Stimulated activated CD4-positive, alpha-beta T cell treated with anti-CD3 and anti-CD28 coated beads, Interleukin-15, amount 100 ng/mL, for 24 hours (primary cell): Measurements from ENCODE around the gene USP53.
"Not testable (repeated sequence)": the region's sequence is repeated elsewhere in the genome, so short reads cannot be mapped to it uniquely, and the experiment has no call there.

Experiments used
- DNase-seq: peaks from one replicate; pipeline ENCODE4 v3.0.0-alpha.2; 2020

The USP53 gene

DNA sequence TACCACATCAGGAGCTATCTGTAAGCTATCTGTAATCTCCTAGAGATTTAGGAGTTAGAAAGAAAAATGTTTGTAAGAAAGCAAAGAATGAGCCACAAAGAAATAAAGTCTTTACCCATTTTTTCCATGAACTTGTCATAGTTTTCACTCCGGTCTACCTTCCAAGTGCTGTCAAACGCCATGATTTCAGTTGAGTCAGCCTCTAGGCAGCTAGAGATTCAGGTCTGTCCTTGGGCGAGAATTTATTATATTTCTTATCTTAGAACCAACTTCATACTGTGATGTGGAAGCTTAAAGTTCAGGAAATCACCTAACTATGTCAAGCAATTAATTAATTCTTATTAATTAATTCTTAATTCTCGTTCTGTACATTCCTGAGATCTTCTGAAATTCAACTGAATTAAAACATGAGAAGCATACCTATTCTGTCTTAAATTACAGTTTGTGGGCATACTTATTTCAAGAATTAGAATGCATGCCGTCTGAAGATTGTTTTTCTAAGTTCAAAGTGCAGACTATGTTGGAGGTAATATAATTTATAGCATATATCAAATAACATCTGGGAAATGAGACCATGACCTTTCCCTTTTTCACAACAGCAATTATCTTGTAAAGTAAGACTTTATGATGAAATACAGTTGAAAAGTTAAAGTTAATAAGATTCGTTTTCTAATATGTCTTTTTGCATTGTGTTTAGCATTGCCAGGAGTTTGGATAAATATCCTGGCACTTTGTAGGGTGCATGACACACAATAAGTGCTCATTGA is 109.6 kb downstream of the USP53 start, which contains the start of gene FABP2:
TSS of gene FABP2 (minus strand) at position 218 of the 767 bp plus-strand sequence. CDS start at position 182, 36 bp downstream.
- no peak for DNase-seq

DNA sequence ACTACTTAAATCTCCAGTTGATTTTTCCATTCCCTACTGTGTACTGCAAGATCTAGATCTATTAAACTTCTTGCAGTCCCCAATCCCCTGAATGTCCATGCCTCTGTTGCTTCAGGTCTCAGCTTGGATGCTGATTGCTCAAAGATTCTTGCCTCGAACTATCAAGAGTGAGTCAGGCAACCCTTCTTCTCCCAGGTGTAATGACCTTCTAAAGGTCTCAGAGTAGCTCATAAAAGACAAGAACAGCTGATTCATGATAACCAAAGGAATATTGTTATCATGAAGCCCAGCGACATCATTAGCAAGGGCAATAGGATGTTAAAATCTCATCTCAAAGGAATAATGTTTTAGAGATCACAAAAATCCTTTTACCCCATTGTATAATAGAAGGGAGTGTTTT is 116.2 kb downstream of the USP53 start:
- no peak for DNase-seq

- no peak for DNase-seq
These were observed 117.5 kb downstream of the USP53 start for GRCh38 chr4:119329835-119330620.

DNA sequence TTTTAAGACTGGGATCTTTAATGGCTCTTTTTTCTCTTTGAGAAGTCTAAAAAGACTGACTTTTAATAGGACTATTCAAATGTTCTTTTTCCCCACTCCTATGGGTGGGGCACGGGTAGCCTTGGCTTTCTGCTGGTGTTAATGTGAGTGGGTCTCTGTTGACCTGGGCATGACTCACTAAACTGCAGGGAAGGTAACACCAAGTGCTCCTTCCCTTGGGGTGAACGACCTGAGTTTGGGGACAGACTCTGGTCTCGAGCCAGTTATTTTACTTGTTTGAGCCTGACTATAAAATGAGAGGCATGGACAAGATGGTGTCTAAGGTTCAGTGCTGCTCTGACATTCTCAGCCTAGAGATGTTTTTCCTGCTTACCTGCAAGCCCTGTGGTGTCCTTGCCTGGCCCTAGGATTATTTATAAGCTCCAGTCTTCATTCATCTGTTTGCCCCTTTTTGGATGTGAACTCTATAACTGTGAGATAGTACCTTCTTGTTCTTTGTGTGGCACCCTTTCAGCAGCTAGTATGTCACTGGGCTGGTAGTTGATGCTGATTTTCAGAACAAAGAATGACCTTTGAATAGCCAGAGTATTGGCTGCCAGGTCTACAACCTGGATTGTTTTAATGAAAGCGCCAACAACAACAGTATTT is 123.9 kb downstream of the USP53 start:
- not testable (repeated sequence) for DNase-seq

GRCh38 chr4:119337010-119337409 is 124.5 kb downstream of the USP53 start:
- no peak for DNase-seq

- not testable (repeated sequence) for DNase-seq
These were observed 127.4 kb downstream of the USP53 start for GRCh38 chr4:119339895-119340294.

- not testable (repeated sequence) for DNase-seq
These were observed 130.8 kb downstream of the USP53 start for GRCh38 chr4:119343293-119343692.
